ENCODE measurements around the gene PNPO.
"Not testable (repeated sequence)": the region's sequence is repeated elsewhere in the genome, so short reads cannot be mapped to it uniquely, and the experiment has no call there.

The PNPO gene

GRCh38 chr17:47931848-47932247 lies 9.5 kb upstream of the PNPO start:
- ChIA-PET CTCF (interaction anchor here (1.3 to 6.4 kb wide), 3 partner anchors 14 to 46 kb away, joined by 4 to 40 read pairs (median 38); no protein-coding TSS in a partner anchor), POLR2A (interaction anchor here (0.7 kb wide), 1 partner anchor 68 kb away, joined by 5 read pairs; no protein-coding TSS in a partner anchor)
- TF ChIP-seq CTCF (IDR thresholded peaks at IDR 0.05; ENCODE audit: insufficient read depth, low read length, missing control alignments) = no peak
- DNase-seq (ENCODE audit: low read depth, low spot score) = no peak
- no peak overlapping the region for H3K4me3 ChIP-seq (ENCODE audit: low read depth, low read length)

GRCh38 chr17:47934856-47935255 lies 6.5 kb upstream of the PNPO start:
- TF ChIP-seq CTCF (IDR thresholded peaks at IDR 0.05; ENCODE audit: insufficient read depth, low read length, missing control alignments) = no peak
- no peak overlapping the region for H3K4me3 ChIP-seq (ENCODE audit: low read depth, low read length)
- ChIA-PET CTCF (interaction anchor here (1.5 to 9.3 kb wide), 2 partner anchors 14 to 87 kb away, joined by 3 to 128 read pairs; no protein-coding TSS in a partner anchor), POLR2A (no interaction called here)
- no peak for DNase-seq (ENCODE audit: low read depth, low spot score)

- CTCF ChIA-PET = interaction anchor here (1.5 to 9.3 kb wide), 5 partner anchors 10 to 88 kb away, joined by 3 to 128 read pairs (median 4); partner anchors contain the start of gene CDK5RAP3
- DNase-seq (ENCODE audit: low read depth, low spot score); H3K4me3 ChIP-seq (ENCODE audit: low read depth, low read length); POLR2A ChIA-PET: not testable (repeated sequence)
These were observed 5.9 kb upstream of the PNPO start for GRCh38 chr17:47935468-47935867.

- peak; percentile 21 for DNase-seq (ENCODE audit: low read depth, low spot score)
- POLR2A ChIA-PET = no interaction called here
- no peak overlapping the region for H3K4me3 ChIP-seq (ENCODE audit: low read depth, low read length)
- TF ChIP-seq CTCF (IDR thresholded peaks at IDR 0.05; ENCODE audit: insufficient read depth, low read length, missing control alignments) = no peak
- CTCF ChIA-PET = interaction anchor here (1.5 to 9.3 kb wide), 5 partner anchors 11 to 88 kb away, joined by 3 to 128 read pairs (median 4); partner anchors contain the start of gene CDK5RAP3
These were observed 5.4 kb upstream of the PNPO start for GRCh38 chr17:47935961-47936360.

- POLR2A ChIA-PET = no interaction called here
- no peak for DNase-seq (ENCODE audit: low read depth, low spot score)
- CTCF ChIA-PET = interaction anchor here (0.7 to 9.3 kb wide), 4 partner anchors 8 to 97 kb away, joined by 3 to 128 read pairs (median 4); partner anchors contain the start of genes CDK5RAP3 and SCRN2
- no peak overlapping the region for H3K4me3 ChIP-seq (ENCODE audit: low read depth, low read length)
- no peak for TF ChIP-seq CTCF (IDR thresholded peaks at IDR 0.05; ENCODE audit: insufficient read depth, low read length, missing control alignments)
These were observed 3.4 kb upstream of the PNPO start for GRCh38 chr17:47937941-47938340.

- no peak for TF ChIP-seq CTCF (IDR thresholded peaks at IDR 0.05; ENCODE audit: insufficient read depth, low read length, missing control alignments)
- peak overlapping the region; percentile 78 for H3K4me3 ChIP-seq (ENCODE audit: low read depth, low read length)
- no peak for DNase-seq (ENCODE audit: low read depth, low spot score)
- ChIA-PET CTCF (interaction anchor here (0.6 to 18.9 kb wide), 12 partner anchors 7 to 208 kb away, joined by 3 to 775 read pairs (median 6); partner anchors contain the start of genes CDK5RAP3, PRR15L and SP2), POLR2A (interaction anchor here (1.8 kb wide), 1 partner anchor 46 kb away, joined by 5 read pairs; the partner anchor contains the start of gene SP2)
These were observed 732 bp downstream of the PNPO start for GRCh38 chr17:47942096-47942510.

Measured in AG04449 (cell line).